ENCODE data around the gene BHLHA15. TPM values are rescaled to one million over a fixed set of nuclear protein-coding genes. Genes with fewer than 3 reads are reported as not detected.

The BHLHA15 gene
- total RNA-seq, 4 donors from 2014 or later, result not detected

GRCh38 chr7:98175260-98175940 lies 35.8 kb upstream of the BHLHA15 start:
- Histone ChIP-seq H3K4me3 (no peak overlapping the region), H3K36me3 (peaks cover 5 to 71% (median 33%) of the 10 kb centered on the region in 4 donors), H3K27ac (replicated peaks in 1 of 4) (no peak overlapping the region), H3K9me3 (no peaks in the 10 kb centered on the region), H3K27me3 (no peaks in the 10 kb centered on the region), H3K4me1 (peaks cover 0 to 19% (median 0%) of the 10 kb centered on the region in 4 donors)
- no peak for TF ChIP-seq EP300 (IDR thresholded peaks at IDR 0.05)
- TF ChIP-seq, protein P1, sequence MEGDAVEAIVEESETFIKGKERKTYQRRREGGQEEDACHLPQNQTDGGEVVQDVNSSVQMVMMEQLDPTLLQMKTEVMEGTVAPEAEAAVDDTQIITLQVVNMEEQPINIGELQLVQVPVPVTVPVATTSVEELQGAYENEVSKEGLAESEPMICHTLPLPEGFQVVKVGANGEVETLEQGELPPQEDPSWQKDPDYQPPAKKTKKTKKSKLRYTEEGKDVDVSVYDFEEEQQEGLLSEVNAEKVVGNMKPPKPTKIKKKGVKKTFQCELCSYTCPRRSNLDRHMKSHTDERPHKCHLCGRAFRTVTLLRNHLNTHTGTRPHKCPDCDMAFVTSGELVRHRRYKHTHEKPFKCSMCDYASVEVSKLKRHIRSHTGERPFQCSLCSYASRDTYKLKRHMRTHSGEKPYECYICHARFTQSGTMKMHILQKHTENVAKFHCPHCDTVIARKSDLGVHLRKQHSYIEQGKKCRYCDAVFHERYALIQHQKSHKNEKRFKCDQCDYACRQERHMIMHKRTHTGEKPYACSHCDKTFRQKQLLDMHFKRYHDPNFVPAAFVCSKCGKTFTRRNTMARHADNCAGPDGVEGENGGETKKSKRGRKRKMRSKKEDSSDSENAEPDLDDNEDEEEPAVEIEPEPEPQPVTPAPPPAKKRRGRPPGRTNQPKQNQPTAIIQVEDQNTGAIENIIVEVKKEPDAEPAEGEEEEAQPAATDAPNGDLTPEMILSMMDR (IDR thresholded peaks at IDR 0.05), result no peak
- TF ChIP-seq POLR2AphosphoS5 (IDR thresholded peaks at IDR 0.05), result no peak
- no peak for TF ChIP-seq POLR2A (IDR thresholded peaks at IDR 0.05; ENCODE audit: low read depth)
- no peak for DNase-seq (ENCODE audit: extremely low spot score)
- 84% methylated on average over 8 of the region's 8 CpGs for WGBS
- intact Hi-C loops (cut with DNase I), result no loop called here

GRCh38 chr7:98177553-98177952 lies 33.7 kb upstream of the BHLHA15 start:
- intact Hi-C loops (cut with DNase I), result no loop called here
- no peak for DNase-seq (ENCODE audit: extremely low spot score)
- Histone ChIP-seq H3K4me1 (peaks cover 0 to 19% (median 0%) of the 10 kb centered on the region in 4 donors), H3K27ac (replicated peaks in 1 of 4) (no peak overlapping the region), H3K36me3 (peaks cover 5 to 52% (median 18%) of the 10 kb centered on the region in 4 donors), H3K4me3 (no peak overlapping the region), H3K27me3 (no peaks in the 10 kb centered on the region), H3K9me3 (no peaks in the 10 kb centered on the region)
- TF ChIP-seq POLR2AphosphoS5 (IDR thresholded peaks at IDR 0.05), result no peak
- TF ChIP-seq, protein P1 (IDR thresholded peaks at IDR 0.05), result no peak
- no peak for TF ChIP-seq POLR2A (IDR thresholded peaks at IDR 0.05; ENCODE audit: low read depth)
- TF ChIP-seq EP300 (IDR thresholded peaks at IDR 0.05), result no peak
- WGBS, result 98% methylated on average over 6 of the region's 6 CpGs

DNA sequence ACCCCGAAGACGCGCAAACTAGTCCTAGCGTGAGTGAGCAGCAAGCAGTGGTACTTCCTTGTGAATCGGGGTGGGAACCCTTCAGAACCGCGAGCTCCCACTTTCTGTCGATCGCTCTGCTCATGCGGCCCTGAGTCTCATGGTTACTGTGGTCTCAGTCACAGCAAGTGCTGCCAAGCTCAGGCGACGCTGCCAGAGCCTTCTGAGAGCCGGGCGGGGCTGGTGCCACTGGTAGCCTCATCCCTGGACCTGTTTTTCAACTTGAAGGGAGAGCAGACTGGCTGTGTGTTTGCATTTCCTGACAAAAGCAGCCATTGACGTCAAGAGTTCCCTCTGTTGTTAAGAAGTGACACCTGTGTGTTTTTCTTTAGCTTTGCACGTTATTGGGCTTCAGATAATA lies 32.9 kb upstream of the BHLHA15 start:
- peaks cover 5 to 46% (median 13%) of the 10 kb centered on the region in 4 donors for H3K36me3 ChIP-seq
- no peak for DNase-seq (ENCODE audit: extremely low spot score)

DNA sequence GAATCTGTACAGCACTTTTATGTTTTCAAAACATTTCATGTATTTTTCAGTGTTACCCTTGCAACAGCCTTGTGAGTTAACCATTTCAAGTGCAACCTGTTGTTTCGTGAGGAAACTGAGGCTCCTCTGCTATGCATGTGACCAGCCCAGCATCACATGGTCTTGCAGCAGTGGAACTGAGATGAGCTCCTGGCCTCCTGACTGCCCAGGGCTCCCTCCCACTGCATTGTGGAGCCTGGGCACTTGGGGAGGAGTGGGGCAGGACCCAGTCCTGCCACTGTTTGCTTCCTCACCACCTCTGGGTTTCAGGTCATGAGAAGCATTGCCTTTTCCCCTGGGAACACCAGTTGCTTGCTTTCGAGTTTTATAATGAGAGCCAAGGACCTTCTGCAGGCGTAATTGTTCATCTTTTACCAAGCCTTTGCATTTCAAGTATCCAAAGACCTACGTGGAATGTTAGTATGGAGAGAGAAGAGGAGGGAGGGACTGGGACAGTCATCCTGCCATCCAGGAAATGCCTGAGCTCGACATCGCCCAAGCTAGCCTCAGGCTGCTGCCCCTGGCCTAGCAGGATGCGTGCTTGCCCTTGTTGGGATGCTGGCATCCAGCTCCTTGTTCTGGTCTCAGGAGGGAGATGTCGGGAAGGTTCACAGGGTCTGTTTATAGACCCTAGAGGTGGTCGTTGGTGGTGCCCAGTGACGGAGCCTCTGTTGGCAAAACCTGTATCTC lies 32.3 kb upstream of the BHLHA15 start:
- intact Hi-C loops (cut with DNase I), result no loop called here
- WGBS, result 92% methylated on average over 9 of the region's 10 CpGs
- no peak for DNase-seq (ENCODE audit: extremely low spot score)

More for the DNA sequence above, 32.9 kb upstream of the BHLHA15 start:
- Histone ChIP-seq H3K4me1 (peaks cover 0 to 19% (median 0%) of the 10 kb centered on the region in 4 donors), H3K9me3 (no peaks in the 10 kb centered on the region), H3K27me3 (no peaks in the 10 kb centered on the region), H3K27ac (replicated peaks in 1 of 4) (no peak overlapping the region), H3K4me3 (no peak overlapping the region)
- 80% methylated on average over 9 of the region's 16 CpGs for WGBS
- TF ChIP-seq POLR2A (IDR thresholded peaks at IDR 0.05; ENCODE audit: low read depth) (no peak), EP300 (IDR thresholded peaks at IDR 0.05) (no peak), POLR2AphosphoS5 (IDR thresholded peaks at IDR 0.05) (no peak)
- TF ChIP-seq, protein P1 (IDR thresholded peaks at IDR 0.05), result no peak
- intact Hi-C loops (cut with DNase I), result no loop called here

More for the DNA sequence above, 32.3 kb upstream of the BHLHA15 start:
- Histone ChIP-seq H3K36me3 (peaks cover 5 to 46% (median 13%) of the 10 kb centered on the region in 4 donors), H3K4me1 (peaks cover 0 to 19% (median 0%) of the 10 kb centered on the region in 4 donors), H3K4me3 (no peak overlapping the region), H3K27me3 (no peaks in the 10 kb centered on the region), H3K27ac (replicated peaks in 1 of 4) (no peak overlapping the region), H3K9me3 (no peaks in the 10 kb centered on the region)
- TF ChIP-seq, protein P1 (IDR thresholded peaks at IDR 0.05), result no peak
- no peak for TF ChIP-seq EP300 (IDR thresholded peaks at IDR 0.05)
